Erythroblast (primary cell): ENCODE data around the gene NBEA.

Experiments
- DNase-seq, 2 experiments: peaks; one replicate each; lab custom pipeline; 2025; lab: John Stamatoyannopoulos, UW
- GATA1 ChIP-seq: IDR thresholded peaks from 2 replicates; pipeline ENCODE4 v1.6.1; 2011; ENCODE audit warnings: low read depth, mild to moderate bottlenecking, control low read depth, low read length, moderate library complexity
- POLR2A ChIP-seq: IDR thresholded peaks from 2 replicates; pipeline ENCODE4 v1.6.1; 2011; ENCODE audit warnings: mild to moderate bottlenecking, low read length

Gene NBEA

GRCh38 chr13:35411059-35411744 is 469.1 kb downstream of the NBEA start:
- no peak for TF ChIP-seq GATA1
- no peak for TF ChIP-seq POLR2A
- DNase-seq, result no peak

- no peak for DNase-seq
- no peak for TF ChIP-seq POLR2A
- no peak for TF ChIP-seq GATA1
Observed at GRCh38 chr13:35448465-35448864, 506.4 kb downstream of the NBEA start.

GRCh38 chr13:35449821-35450220 is 507.8 kb downstream of the NBEA start:
- DNase-seq, result no peak
- no peak for TF ChIP-seq POLR2A
- no peak for TF ChIP-seq GATA1

GRCh38 chr13:35455022-35455421 is 513.0 kb downstream of the NBEA start:
- no peak for DNase-seq
- no peak for TF ChIP-seq POLR2A
- TF ChIP-seq GATA1, result no peak

GRCh38 chr13:35457258-35457657 is 515.2 kb downstream of the NBEA start:
- TF ChIP-seq GATA1 (no peak), POLR2A (no peak)
- no peak for DNase-seq

- DNase-seq, result no peak
- TF ChIP-seq POLR2A, result no peak
- TF ChIP-seq GATA1, result no peak
Observed at GRCh38 chr13:35460061-35460460, 518.0 kb downstream of the NBEA start.

- no peak for DNase-seq
- TF ChIP-seq GATA1 (no peak), POLR2A (no peak)
Observed at GRCh38 chr13:35465371-35465770, 523.3 kb downstream of the NBEA start.

GRCh38 chr13:35468195-35468594 is 526.1 kb downstream of the NBEA start:
- no peak for DNase-seq
- TF ChIP-seq GATA1 (no peak), POLR2A (no peak)

GRCh38 chr13:35469806-35470525 is 527.9 kb downstream of the NBEA start:
- DNase-seq, result no peak
- no peak for TF ChIP-seq GATA1
- no peak for TF ChIP-seq POLR2A

- peak; percentile 3 to 6 for DNase-seq
- TF ChIP-seq POLR2A (no peak), GATA1 (no peak)
Observed at GRCh38 chr13:35470671-35471661, 528.9 kb downstream of the NBEA start.

- no peak for DNase-seq
- TF ChIP-seq GATA1, result no peak
- TF ChIP-seq POLR2A, result no peak
Observed at GRCh38 chr13:35471706-35472322, 529.7 kb downstream of the NBEA start.

GRCh38 chr13:35472323-35472881 is 530.3 kb downstream of the NBEA start:
- no peak for TF ChIP-seq POLR2A
- TF ChIP-seq GATA1, result no peak
- no peak for DNase-seq
